Measurements from ENCODE around the gene RAB40B. TPM values are rescaled to one million over a fixed set of nuclear protein-coding genes. Genes with fewer than 3 reads are reported as not detected.

RAB40B gene
- total RNA-seq, 6 experiments from 2014 or later, result 8.0 to 14.8 (median 9.3) TPM

DNA sequence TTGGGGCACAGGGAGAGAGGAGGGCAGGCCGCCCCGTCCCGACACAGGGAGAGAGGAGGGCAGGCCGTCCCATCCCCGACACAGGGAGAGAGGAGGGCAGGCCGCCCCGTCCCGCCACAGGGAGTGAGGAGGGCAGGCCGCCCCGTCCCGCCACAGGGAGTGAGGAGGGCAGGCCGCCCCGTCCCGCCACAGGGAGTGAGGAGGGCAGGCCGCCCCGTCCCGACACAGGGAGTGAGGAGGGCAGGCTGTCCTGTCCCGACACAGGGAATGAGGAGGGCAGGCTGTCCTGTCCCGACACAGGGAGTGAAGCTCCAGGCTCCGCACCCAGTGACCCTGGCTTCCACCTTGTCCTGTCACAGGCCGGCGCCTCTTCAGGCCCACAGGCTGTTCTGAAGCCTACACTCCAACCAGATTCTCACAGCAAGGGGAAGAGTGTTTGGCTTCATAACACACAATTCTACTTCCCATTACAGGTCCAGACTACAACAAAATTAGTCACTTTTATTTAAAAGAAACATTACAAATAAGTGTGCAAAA is 84.3 kb downstream of the RAB40B start:
- TF ChIP-seq, protein P1, sequence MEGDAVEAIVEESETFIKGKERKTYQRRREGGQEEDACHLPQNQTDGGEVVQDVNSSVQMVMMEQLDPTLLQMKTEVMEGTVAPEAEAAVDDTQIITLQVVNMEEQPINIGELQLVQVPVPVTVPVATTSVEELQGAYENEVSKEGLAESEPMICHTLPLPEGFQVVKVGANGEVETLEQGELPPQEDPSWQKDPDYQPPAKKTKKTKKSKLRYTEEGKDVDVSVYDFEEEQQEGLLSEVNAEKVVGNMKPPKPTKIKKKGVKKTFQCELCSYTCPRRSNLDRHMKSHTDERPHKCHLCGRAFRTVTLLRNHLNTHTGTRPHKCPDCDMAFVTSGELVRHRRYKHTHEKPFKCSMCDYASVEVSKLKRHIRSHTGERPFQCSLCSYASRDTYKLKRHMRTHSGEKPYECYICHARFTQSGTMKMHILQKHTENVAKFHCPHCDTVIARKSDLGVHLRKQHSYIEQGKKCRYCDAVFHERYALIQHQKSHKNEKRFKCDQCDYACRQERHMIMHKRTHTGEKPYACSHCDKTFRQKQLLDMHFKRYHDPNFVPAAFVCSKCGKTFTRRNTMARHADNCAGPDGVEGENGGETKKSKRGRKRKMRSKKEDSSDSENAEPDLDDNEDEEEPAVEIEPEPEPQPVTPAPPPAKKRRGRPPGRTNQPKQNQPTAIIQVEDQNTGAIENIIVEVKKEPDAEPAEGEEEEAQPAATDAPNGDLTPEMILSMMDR (IDR thresholded peaks at IDR 0.05), result no peak
- no peak overlapping the region for H3K4me3 Mint-ChIP-seq
- H3K4me1 Mint-ChIP-seq (ENCODE audit: low read depth), result no peaks in the 10 kb centered on the region; the same call in 1 of the 2 replicates
- no peaks in the 10 kb centered on the region for H3K9me3 Mint-ChIP-seq
- no peak overlapping the region for H3K27ac Mint-ChIP-seq
- DNase-seq, result no peak
- peaks cover 5% of the 10 kb centered on the region for H3K27me3 Mint-ChIP-seq (ENCODE audit: insufficient read depth)
- peaks cover 36% of the 10 kb centered on the region for H3K36me3 Mint-ChIP-seq (ENCODE audit: low read depth)

DNA sequence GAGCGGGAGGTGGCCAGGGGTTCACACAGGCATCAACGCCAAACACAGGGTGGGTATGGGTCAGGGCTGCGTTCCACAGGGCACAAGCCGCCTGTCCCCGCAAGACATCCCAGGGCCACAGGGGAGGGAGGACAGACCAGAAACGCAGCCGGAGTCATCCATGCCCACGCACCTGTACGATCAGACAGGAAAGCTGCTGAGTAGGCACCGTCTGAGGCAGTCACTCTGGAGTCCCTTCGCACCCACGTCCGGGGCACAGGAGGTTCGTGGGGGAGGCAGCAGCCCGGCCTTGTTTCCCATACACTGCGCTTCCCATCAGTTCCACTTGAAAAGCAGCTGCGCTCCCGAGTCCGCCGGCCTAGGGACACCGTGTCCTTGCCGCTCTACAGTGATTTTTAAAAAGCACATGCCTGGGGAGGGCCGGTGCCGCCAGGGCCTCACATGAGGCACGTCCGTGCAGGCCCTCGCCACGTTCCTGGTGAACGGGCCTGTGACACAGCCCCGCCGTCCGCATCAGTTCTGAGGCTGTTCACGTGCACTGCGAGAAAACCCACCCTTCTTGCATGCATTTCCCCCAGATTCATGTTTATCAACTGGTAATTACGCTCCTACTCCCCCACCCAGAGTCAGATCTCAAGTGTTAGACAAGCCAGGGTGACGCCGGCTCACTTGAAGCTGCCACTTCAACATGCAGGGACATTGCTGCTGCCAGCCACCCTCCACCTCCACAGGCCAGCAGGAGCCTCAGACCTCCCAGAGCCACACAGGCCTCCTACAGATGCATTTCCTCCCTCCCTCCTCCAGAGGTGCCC is 85.0 kb downstream of the RAB40B start:
- Mint-ChIP-seq H3K4me1 (ENCODE audit: low read depth) (no peaks in the 10 kb centered on the region; the same call in 1 of the 2 replicates), H3K27me3 (ENCODE audit: insufficient read depth) (peaks cover 2% of the 10 kb centered on the region), H3K4me3 (no peak overlapping the region), H3K27ac (no peak overlapping the region), H3K9me3 (no peaks in the 10 kb centered on the region), H3K36me3 (ENCODE audit: low read depth) (peaks cover 29% of the 10 kb centered on the region)
- TF ChIP-seq, protein P1 (IDR thresholded peaks at IDR 0.05), result no peak
- no peak for DNase-seq

DNA sequence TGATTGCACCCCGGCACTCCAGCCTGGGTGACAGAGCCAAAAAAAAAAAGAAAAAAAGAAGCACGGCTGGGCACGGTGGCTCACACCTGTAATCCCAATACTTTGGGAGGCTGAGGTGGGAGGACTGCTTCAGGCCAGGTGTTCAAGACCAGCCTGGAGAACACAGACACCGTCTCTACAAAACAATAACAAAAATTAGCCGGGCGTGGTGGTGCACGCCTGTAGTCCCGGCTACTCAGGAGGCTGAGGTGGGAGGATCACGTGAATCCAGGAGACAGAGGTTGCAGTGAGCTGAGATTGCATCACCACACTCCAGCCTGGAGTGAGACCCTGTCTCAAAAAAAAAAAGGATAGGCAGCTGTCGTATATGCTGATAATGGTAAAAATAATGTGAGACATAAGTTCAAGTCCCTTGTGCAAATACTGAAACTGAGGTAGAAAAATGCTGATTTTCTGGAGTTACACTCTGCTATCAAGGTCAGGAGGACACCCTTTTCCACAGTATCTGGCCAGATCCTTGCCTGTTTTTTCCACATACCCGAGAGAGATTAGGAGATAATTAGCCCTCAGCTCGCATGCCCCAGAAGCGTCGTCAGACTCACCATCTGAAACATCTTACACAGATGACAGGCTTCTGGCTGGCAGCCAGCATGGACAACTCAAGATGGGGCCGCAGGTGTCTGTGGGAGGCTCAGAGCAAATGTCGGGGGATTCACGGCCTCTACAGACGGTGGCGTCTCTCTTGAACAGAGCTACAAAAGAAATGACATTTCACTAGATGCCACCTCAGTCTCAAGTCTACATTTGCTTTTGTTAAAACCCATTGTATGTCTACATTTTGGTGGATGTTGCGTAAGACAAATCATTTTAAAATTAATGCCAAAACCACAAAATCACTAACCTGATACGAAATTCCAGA is 87.1 kb downstream of the RAB40B start:
- no peak for DNase-seq
- TF ChIP-seq, protein P1 (IDR thresholded peaks at IDR 0.05), result no peak
- Mint-ChIP-seq H3K36me3 (ENCODE audit: low read depth) (peaks cover 24% of the 10 kb centered on the region), H3K9me3 (no peaks in the 10 kb centered on the region), H3K27me3 (ENCODE audit: insufficient read depth) (peaks cover 2% of the 10 kb centered on the region), H3K4me1 (ENCODE audit: low read depth) (no peaks in the 10 kb centered on the region; the same call in 1 of the 2 replicates), H3K27ac (no peak overlapping the region), H3K4me3 (no peak overlapping the region)

DNA sequence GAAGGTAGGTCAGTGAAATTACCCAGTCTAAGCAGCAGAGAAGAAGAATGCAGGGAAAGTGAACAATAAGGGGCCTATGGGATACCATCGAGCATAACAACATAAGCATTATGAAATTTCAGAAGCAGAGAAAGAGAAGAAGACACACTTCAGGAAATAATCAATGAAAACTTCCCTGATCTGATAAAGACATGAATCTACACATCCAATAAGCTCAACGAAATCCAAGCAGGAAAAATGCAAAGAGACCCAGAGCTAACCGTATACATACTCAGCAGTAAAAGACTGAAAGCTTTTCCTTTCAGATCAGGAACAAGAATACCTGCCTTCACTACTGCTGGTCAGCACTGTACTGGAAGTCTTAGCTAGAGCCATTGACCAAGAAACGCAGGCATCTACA is 88.8 kb downstream of the RAB40B start:
- DNase-seq, result no peak
- Mint-ChIP-seq H3K4me3 (no peak overlapping the region), H3K36me3 (ENCODE audit: low read depth) (peaks cover 22% of the 10 kb centered on the region), H3K4me1 (ENCODE audit: low read depth) (no peaks in the 10 kb centered on the region; the same call in 1 of the 2 replicates), H3K27me3 (ENCODE audit: insufficient read depth) (peaks cover 2% of the 10 kb centered on the region), H3K9me3 (no peaks in the 10 kb centered on the region), H3K27ac (no peak overlapping the region)
- TF ChIP-seq, protein P1 (IDR thresholded peaks at IDR 0.05), result no peak

DNA sequence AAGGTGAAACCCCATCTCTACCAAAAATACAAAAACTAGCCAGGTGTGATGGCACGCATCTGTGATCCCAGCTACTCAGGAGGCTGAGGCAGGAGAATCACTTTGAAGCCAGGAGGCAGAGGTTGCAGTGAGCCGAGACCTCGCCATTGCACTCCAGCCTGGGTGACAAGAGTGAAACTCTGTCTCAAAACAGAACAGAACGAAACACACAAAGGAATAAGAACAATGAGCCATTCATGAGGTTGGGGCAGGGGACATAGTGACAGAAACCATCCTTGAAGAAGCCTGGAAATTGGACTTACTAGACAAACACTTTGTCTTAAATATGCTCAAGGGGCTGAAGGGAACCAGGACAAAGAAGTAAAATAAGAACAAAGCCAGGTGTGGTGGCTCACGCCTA is 89.7 kb downstream of the RAB40B start:
- no peak for DNase-seq
- Mint-ChIP-seq H3K4me1 (ENCODE audit: low read depth) (no peaks in the 10 kb centered on the region; the same call in 1 of the 2 replicates), H3K9me3 (no peaks in the 10 kb centered on the region), H3K27me3 (ENCODE audit: insufficient read depth) (peaks cover 2% of the 10 kb centered on the region), H3K4me3 (no peak overlapping the region), H3K36me3 (ENCODE audit: low read depth) (peaks cover 30% of the 10 kb centered on the region), H3K27ac (no peak overlapping the region)
- TF ChIP-seq, protein P1 (IDR thresholded peaks at IDR 0.05), result no peak
